Natural killer cell (primary cell): Measurements from ENCODE around the gene RNF150. TPM values are rescaled to one million over a fixed set of nuclear protein-coding genes. Genes with fewer than 3 reads are reported as not detected.

ENCODE experiments used
- ATAC-seq, 3 donors: fragments of 150-1000 bp in 2 of 3; fragments of 200-7000 bp in 1 of 3; cut with Tn5 transposase; 1 replicate in 1 of 3; 2 replicates in 2 of 3; pipeline ENCODE4 v1.10.0; 2021; ENCODE audit warnings: mild to moderate bottlenecking in 2 of 3, moderate library complexity in 2 of 3
- DNase-seq, 2 donors: peaks; one replicate each; pipeline versions ENCODE4 v3.0.0 to v3.0.0-alpha.2; 2013 to 2021; ENCODE audit warnings: mixed read lengths in 1 of 2
- H3K27ac ChIP-seq: one replicate; pipeline ENCODE4 v1.5.1; 2013; ENCODE audit warnings: mild to moderate bottlenecking, low read length
- H3K27me3 ChIP-seq: one replicate; pipeline ENCODE4 v1.6.1; 2013; ENCODE audit warnings: low read length; ENCODE audit not compliant: control insufficient read depth, insufficient read depth
- H3K36me3 ChIP-seq: one replicate; pipeline ENCODE4 v1.6.1; 2013; ENCODE audit warnings: low read length; ENCODE audit not compliant: control insufficient read depth, insufficient read depth
- H3K4me1 ChIP-seq: one replicate; pipeline ENCODE4 v1.6.1; 2013; ENCODE audit warnings: low read length; ENCODE audit not compliant: control insufficient read depth, insufficient read depth
- H3K4me3 ChIP-seq: one replicate; pipeline ENCODE4 v1.5.1; 2013; ENCODE audit warnings: low read length
- H3K9me3 ChIP-seq: one replicate; pipeline ENCODE4 v1.6.1; 2013; ENCODE audit warnings: low read length; ENCODE audit not compliant: control insufficient read depth, insufficient read depth
- H3K27ac Mint-ChIP-seq, 2 donors: one replicate each; pipeline ENCODE4 v1.8.0; 2022; ENCODE audit warnings: mild to moderate bottlenecking in 2 of 2, mixed read lengths in 2 of 2, moderate library complexity in 1 of 2
- H3K27me3 Mint-ChIP-seq, 2 donors: one replicate each; pipeline ENCODE4 v1.8.0; 2022; ENCODE audit warnings: low read depth in 2 of 2, mixed read lengths in 2 of 2
- H3K36me3 Mint-ChIP-seq: one replicate; pipeline ENCODE4 v1.8.0; 2022; ENCODE audit warnings: mixed read lengths
- H3K4me1 Mint-ChIP-seq, 2 donors: one replicate each; pipeline ENCODE4 v1.8.0; 2022; ENCODE audit warnings: mixed read lengths in 2 of 2
- H3K4me3 Mint-ChIP-seq: one replicate; pipeline ENCODE4 v1.8.0; 2022; ENCODE audit warnings: mild to moderate bottlenecking, moderate library complexity, mixed read lengths
- H3K9me3 Mint-ChIP-seq, 2 donors: one replicate each; pipeline ENCODE4 v1.8.0; 2022; ENCODE audit warnings: mixed read lengths in 2 of 2
- WGBS: methylation state at CpG from one replicate; pipeline ENCODE4 v1.1.7; 2013; ENCODE audit warnings: missing lambda C conversion rate; ENCODE audit not compliant: insufficient coverage; 5-methylcytosine and 5-hydroxymethylcytosine counted together
- intact Hi-C: fragments of 100-400 bp; cut with micrococcal nuclease; formaldehyde crosslinking; loops from one replicate; pipeline ENCODE4 v1.14.2; 2022
- total RNA-seq, 4 donors: library from RNA; stranded (reverse); fragments of 120-200 nt in 1 of 4; gene quantifications; one replicate each; pipeline versions ENCODE4 v1.2.3 to v1.2.4, GENCODE V29; 2013 to 2022
- TF ChIP-seq, protein P1 (sequence below): fragments of 200-600 bp; IDR thresholded peaks from one replicate; pipeline ENCODE4 v1.8.0; 2022; ENCODE audit warnings: antibody characterized with exemption

Gene RNF150
- total RNA-seq, 3 donors from 2014 or later (not counting 1 experiment from before 2014, with no cell fraction given), result 0.09 TPM; not detected in 2

DNA sequence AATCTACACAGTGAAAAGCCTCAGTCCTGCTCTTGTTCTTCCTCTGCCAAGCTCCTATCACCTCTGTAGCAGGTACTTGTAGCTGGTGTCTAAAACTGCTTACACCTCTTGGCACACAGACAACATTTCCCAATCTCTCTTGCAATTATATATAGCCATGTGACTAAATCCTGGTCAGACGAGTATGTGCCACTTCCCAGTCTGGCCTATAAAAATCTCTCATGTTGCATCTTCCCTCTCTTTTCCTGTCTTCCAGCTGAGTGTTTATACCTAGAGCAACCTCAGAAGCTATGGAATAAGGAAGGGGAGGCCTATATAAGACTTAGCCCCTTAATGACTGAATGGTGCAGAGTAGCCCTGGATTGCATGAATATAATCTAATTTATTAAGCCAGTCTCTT lies 105.8 kb downstream of the RNF150 start:
- Histone ChIP-seq H3K9me3 (no peaks in the 10 kb centered on the region), H3K4me3 (no peak overlapping the region), H3K27ac (no peak overlapping the region), H3K4me1 (no peaks in the 10 kb centered on the region), H3K36me3 (no peaks in the 10 kb centered on the region), H3K27me3 (no peaks in the 10 kb centered on the region)
- ATAC-seq (no peak), DNase-seq (no peak)
- Mint-ChIP-seq H3K9me3 (peaks cover 3 to 7% of the 10 kb centered on the region in 2 donors), H3K36me3 (no peaks in the 10 kb centered on the region), H3K4me3 (no peak overlapping the region), H3K27ac (no peak overlapping the region), H3K27me3 (no peaks in the 10 kb centered on the region), H3K4me1 (no peaks in the 10 kb centered on the region)
- intact Hi-C loops, result no loop called here
- TF ChIP-seq, protein P1, sequence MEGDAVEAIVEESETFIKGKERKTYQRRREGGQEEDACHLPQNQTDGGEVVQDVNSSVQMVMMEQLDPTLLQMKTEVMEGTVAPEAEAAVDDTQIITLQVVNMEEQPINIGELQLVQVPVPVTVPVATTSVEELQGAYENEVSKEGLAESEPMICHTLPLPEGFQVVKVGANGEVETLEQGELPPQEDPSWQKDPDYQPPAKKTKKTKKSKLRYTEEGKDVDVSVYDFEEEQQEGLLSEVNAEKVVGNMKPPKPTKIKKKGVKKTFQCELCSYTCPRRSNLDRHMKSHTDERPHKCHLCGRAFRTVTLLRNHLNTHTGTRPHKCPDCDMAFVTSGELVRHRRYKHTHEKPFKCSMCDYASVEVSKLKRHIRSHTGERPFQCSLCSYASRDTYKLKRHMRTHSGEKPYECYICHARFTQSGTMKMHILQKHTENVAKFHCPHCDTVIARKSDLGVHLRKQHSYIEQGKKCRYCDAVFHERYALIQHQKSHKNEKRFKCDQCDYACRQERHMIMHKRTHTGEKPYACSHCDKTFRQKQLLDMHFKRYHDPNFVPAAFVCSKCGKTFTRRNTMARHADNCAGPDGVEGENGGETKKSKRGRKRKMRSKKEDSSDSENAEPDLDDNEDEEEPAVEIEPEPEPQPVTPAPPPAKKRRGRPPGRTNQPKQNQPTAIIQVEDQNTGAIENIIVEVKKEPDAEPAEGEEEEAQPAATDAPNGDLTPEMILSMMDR, result no peak
- WGBS, result 85% methylated on average over 1 of the region's 1 CpG

DNA sequence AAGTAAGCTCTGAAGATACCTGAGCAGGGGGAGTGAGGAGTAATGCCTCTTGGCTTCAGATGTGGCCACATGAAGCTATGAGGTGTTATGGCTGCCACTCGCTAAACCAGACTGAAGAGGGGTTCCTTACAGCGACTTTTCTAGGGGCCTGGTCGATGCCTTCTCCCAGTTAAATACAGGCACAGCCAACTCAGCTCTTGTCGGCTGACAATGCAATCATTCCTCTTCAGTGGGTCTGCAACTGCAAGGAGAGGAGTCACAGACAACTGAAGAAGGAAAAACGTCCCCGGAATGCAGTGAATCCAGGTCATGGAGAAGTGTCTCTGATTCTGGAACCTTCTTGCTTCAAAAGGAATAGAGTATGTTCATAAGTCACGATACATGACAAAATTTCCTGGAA lies 106.4 kb downstream of the RNF150 start:
- Histone ChIP-seq H3K27ac (no peak overlapping the region), H3K4me1 (no peaks in the 10 kb centered on the region), H3K27me3 (no peaks in the 10 kb centered on the region), H3K9me3 (no peaks in the 10 kb centered on the region), H3K4me3 (no peak overlapping the region), H3K36me3 (no peaks in the 10 kb centered on the region)
- 91% methylated on average over 7 of the region's 7 CpGs for WGBS
- TF ChIP-seq, protein P1, result no peak
- no peaks in the 10 kb centered on the region for H3K36me3 Mint-ChIP-seq
- ATAC-seq (no peak), DNase-seq (no peak)
- no peak overlapping the region for H3K4me3 Mint-ChIP-seq
- no peaks in the 10 kb centered on the region for H3K4me1 Mint-ChIP-seq
- no peaks in the 10 kb centered on the region for H3K27me3 Mint-ChIP-seq
- H3K9me3 Mint-ChIP-seq, result peaks cover 3 to 7% of the 10 kb centered on the region in 2 donors
- H3K27ac Mint-ChIP-seq, result no peak overlapping the region
- intact Hi-C loops, result no loop called here

DNA sequence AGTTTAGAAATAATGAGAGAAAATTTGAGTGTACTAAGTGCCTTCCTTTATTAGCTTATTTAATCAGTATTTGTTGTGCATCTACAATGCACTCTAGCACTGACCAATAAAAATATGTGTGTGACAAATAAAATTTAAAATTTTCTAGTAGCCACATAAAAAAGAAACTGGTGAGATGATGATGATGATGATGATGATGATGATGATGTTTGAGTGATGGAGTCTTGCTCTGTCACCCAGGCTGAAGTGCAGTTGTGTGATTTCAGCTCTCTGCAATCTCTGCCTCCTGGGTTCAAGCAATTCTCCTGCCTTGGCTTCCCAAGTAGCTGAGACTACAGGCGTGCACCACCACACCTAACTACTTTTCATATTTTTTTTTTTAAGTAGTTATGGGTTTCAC lies 110.2 kb downstream of the RNF150 start:
- no peak overlapping the region for H3K27ac ChIP-seq
- no peaks in the 10 kb centered on the region for H3K27me3 ChIP-seq
- no peaks in the 10 kb centered on the region for H3K4me1 ChIP-seq
- Mint-ChIP-seq H3K36me3 (no peaks in the 10 kb centered on the region), H3K27ac (no peak overlapping the region), H3K9me3 (peaks cover 3% of the 10 kb centered on the region in 2 donors), H3K27me3 (no peaks in the 10 kb centered on the region), H3K4me3 (no peak overlapping the region), H3K4me1 (no peaks in the 10 kb centered on the region)
- WGBS, result 100% methylated on average over 1 of the region's 1 CpG
- DNase-seq, result no peak
- intact Hi-C loops, result no loop called here
- no peak for ATAC-seq
- TF ChIP-seq, protein P1, result no peak
- H3K9me3 ChIP-seq, result no peaks in the 10 kb centered on the region
- H3K4me3 ChIP-seq, result no peak overlapping the region
- no peaks in the 10 kb centered on the region for H3K36me3 ChIP-seq

DNA sequence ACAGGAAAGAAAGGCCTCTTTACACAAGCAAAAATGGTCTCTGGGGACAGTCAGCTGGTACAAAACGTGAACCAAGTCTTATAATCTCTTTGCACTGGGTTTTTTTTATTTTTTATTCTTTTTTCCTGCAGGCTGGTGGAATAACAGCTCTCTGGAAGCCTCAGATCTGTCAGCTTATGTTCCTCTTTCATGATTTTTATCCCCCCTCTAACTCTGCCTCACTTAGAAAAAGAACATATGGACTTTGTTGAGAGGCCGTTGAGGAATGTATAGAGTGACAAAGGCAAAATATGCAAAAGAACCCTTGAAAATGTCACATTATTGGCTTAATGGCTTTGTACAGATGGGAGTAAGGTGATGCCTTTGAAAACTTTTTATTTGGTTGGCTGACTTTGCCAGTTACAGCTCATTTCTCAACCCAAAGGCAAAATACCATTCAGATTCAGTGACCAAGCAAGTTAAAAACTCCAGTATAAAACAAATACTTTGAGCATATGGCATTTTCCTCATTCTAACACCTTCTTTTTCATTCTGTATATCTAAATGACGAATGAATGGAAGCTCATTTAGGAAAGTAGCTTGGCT lies 111.1 kb downstream of the RNF150 start:
- peaks cover 3% of the 10 kb centered on the region in 2 donors for H3K9me3 Mint-ChIP-seq
- TF ChIP-seq, protein P1, result no peak
- DNase-seq (no peak), ATAC-seq (no peak)
- Histone ChIP-seq H3K36me3 (no peaks in the 10 kb centered on the region), H3K4me1 (no peaks in the 10 kb centered on the region), H3K4me3 (no peak overlapping the region), H3K27ac (no peak overlapping the region), H3K9me3 (no peaks in the 10 kb centered on the region), H3K27me3 (no peaks in the 10 kb centered on the region)
- H3K27me3 Mint-ChIP-seq, result no peaks in the 10 kb centered on the region
- no peaks in the 10 kb centered on the region for H3K4me1 Mint-ChIP-seq
- no peak overlapping the region for H3K27ac Mint-ChIP-seq
- no peaks in the 10 kb centered on the region for H3K36me3 Mint-ChIP-seq
- WGBS, result 76% methylated on average over 2 of the region's 3 CpGs
- intact Hi-C loops, result no loop called here
- no peak overlapping the region for H3K4me3 Mint-ChIP-seq
